Suppressor macrophage treated with lipopolysaccharide for 4 hours (primary cell): Measurements from ENCODE around the gene LARP6.
A peak's percentile ranks its signal among the peaks of the same experiment; 100 is the strongest.
"Not testable (repeated sequence)": the region's sequence is repeated elsewhere in the genome, so short reads cannot be mapped to it uniquely, and the experiment has no call there.

Source experiments
- DNase-seq: peaks from one replicate; pipeline ENCODE4 v3.0.0-alpha.2; 2020

LARP6 gene

GRCh38 chr15:70853973-70854665 lies at the start of gene LARP6:
Gene LARP6 (minus strand): TSS chr15:70854157. CDS start chr15:70854088, 69 bp downstream.
- no peak for DNase-seq

GRCh38 chr15:70902107-70902506 lies 48.1 kb upstream of the LARP6 start:
- no peak for DNase-seq

GRCh38 chr15:70892912-70893560 lies 39.1 kb upstream of the LARP6 start:
- DNase-seq, result peak; percentile 34

DNA sequence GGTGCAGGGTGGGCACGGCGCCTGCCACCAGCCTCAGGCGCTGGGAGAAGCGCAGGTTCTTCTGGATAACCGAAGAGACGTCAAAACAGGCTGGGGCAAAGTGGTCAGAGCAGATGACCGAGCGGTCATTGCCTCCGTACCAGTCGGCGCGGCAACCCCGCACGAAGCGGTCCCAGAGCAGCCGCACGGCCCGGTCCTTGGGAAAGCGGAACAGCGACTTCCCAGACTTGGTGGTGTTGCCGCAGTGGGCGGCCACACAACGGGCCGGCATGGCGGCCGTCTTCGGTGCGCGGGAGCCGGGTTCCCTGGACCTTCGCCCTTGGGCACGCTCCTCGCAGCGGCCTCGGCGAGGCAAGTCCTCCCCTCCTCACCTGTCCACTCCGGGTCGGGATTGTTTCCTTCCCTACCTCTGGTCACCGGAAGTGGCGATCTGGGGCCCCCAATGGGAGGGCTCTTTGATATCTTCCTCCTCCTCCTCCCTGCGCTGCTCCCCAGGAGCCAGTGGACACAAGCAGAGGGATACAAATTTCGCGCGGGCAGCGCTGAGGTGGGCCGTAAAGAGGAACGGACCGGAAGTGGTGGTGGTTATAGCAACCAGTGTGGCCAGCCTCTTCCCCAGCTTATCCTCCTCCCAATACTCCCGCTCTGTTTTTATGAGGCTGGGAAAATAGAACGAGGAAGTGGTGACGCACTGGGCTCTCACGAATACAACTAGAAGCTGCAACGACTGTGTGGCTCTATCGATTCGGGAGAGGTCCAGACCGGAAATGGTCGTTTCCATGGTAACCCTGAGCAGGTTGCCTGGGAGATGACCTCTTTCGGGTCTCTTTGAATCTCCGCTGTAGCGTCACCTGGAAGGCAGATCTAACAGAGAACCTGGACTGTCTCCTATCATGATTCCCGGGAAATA lies 38.3 kb upstream of the LARP6 start, which contains the start of the genes LRRC49 and THAP10:
Gene LRRC49 (plus strand): TSS at position 825 of the 910 bp plus-strand sequence. CDS start 69 bp downstream, at position 894.
Gene THAP10 (minus strand): TSS at position 432 of the 910 bp plus-strand sequence. CDS start 161 bp downstream, at position 271.
- peak; percentile 84 for DNase-seq

- peak; percentile 38 for DNase-seq
Measured at GRCh38 chr15:70882361-70882760, 28.4 kb upstream of the LARP6 start.

GRCh38 chr15:70880781-70881180 lies 26.8 kb upstream of the LARP6 start:
- DNase-seq, result no peak

- no peak for DNase-seq
Measured at GRCh38 chr15:70879401-70879800, 25.4 kb upstream of the LARP6 start.

GRCh38 chr15:70876683-70877082 lies 22.7 kb upstream of the LARP6 start:
- no peak for DNase-seq

DNA sequence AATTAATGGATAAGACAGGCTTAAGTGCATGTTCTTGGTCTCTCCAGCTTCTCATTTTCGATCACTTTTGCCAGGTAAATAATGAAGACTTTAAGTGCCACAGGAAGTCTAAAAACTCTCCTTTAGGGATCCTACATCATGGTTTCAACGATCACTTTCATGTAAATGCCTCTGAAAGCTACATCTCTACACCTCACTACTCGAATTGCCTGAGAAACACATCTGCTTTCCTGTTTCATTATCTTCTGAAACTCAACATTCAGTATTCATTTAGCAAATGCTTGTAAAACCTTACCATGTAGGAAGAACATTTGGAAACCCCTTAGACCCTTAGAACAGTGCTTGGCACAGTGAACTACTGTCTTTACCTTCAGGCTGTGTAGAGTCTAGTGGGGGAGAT lies 22.1 kb upstream of the LARP6 start:
- DNase-seq, result no peak

GRCh38 chr15:70875001-70875782 lies 21.2 kb upstream of the LARP6 start:
- DNase-seq, result no peak

DNA sequence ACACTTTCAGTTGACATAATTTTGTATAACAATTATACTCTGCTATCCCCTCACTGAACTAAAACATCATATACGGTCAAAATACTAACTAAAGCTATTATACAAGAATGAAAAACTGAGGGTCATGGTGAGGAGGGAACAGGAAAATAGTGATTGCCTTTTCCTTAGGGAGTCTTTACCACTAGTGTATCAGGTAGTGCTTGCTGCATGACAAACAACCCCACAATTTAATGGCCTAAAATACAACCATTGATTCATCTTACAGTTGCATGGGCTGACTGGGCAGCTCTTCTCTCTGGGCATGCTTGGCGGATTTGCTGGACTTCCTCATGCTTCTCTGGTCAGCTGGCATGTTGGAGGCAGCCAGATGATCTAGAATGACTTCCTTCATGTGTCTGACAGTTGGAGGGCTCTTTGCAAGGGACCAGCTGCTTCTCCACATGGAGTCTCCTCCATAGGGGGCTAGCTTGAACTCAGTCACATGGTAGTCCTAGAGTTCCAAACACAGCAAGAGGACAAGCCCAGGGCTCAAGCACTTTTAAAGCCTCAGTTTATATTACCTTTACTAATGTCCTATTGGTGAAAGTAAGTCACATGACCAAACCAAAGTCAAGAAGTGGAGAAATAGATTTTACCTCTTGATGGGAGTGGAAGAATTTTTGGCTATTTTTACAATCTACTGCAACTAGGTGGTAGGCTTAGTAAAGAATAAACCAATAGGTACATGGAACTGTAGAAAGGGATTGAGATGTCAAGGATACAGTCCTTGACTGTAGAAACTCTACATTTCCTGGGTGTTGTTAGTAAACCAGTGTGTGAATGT lies 19.5 kb upstream of the LARP6 start:
- DNase-seq, result no peak

GRCh38 chr15:70871490-70871889 lies 17.5 kb upstream of the LARP6 start:
- DNase-seq, result not testable (repeated sequence)

DNA sequence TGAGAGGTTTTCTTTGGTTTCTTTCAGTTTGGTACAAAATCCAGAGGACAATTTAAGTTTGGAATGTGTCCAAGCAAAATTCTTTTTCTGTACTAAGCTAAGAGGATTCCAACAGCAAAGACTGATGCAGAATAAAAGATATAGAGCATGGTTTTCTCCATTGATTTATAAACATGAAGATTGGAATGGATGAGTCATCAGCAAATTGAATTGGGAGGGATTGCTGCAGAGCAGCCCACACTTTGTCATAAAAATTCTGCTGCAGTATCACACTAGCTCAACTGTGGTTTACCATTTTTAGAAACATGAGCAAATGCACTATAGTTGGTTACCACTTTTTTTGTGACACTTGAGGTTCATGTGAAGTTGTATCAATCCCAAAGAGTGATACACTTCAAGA lies 16.1 kb upstream of the LARP6 start:
- DNase-seq, result no peak

GRCh38 chr15:70869346-70869745 lies 15.4 kb upstream of the LARP6 start:
- DNase-seq, result no peak

DNA sequence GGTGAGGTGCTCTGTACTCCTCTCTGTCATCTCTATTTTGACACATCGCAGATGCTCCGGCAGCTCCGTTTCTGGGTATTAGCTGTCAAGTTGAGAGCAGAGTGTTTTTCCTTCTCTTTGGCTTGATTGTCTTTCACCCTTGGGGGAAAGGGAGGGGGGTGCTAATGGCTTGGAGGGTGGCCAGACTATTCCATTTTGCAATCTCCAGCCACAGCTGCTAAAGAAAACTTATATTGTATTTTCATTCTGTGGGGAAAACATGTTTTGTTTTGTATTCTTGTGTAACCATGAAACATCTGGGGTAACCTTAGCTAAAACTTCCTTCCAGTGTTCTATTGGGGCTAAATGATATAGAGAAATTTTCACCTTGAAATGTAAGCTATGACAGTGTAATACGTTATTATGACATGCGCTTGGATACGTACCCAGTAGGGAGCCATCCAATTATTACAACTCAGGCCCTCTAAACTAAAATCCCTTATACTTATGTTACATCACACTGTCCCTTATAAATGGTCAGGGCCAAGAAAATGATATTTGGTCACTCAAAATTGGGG lies 14.0 kb upstream of the LARP6 start:
- no peak for DNase-seq

GRCh38 chr15:70866982-70867641 lies 13.2 kb upstream of the LARP6 start:
- no peak for DNase-seq

DNA sequence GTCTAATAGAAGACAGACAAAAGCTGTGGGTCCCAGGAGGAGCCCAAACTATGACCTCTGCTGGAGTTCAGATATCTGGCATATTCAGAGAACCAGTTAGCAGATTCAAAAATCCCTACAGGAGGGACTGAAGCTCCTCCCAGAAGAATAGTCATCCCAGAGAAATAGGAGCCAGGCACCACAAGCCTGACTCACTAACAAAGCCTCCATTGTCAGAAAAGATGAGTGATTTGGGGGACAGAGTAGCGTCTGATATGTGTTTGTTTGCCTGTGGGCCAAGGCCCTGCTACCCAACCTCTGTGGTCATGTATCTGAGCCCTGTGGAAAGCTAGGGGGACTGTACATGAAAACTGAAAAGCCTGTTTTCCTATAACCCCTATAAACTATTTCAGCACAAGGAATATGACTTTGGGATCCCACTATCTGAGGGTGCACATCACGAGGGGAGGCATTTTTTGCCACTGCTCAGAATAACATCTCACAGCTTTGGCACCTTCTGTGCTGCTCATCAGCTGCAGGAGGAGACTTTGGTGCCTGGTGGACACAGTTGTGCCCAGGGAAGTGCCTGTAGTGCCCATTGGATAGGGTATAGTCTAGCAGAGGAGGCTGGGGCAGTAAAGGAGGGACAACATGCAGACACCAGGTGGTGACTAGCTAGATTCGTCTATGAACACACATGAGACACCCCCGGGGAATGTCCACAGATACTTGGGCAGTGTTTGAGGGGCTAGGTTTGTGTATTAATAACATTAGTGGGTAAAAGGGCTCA lies 9.7 kb upstream of the LARP6 start:
- DNase-seq, result no peak

GRCh38 chr15:70859998-70860397 lies 6.0 kb upstream of the LARP6 start:
- DNase-seq, result no peak

GRCh38 chr15:70859322-70859908 lies 5.5 kb upstream of the LARP6 start:
- DNase-seq, result no peak
